HL-60 (cell line): ENCODE measurements around the gene STON2.

Experiments
- CTCF ChIP-seq: IDR thresholded peaks from one replicate; pipeline ENCODE4 v1.5.1; 2011; ENCODE audit warnings: low read length, control low read depth, inconsistent platforms; ENCODE audit not compliant: insufficient read depth
- POLR2AphosphoS5 ChIP-seq: IDR thresholded peaks from 2 replicates; pipeline ENCODE4 v1.6.1; 2012; ENCODE audit warnings: low read depth
- SPI1 ChIP-seq: IDR thresholded peaks from 2 replicates; pipeline ENCODE4 v1.6.1; 2012; ENCODE audit warnings: low read depth, mild to moderate bottlenecking, borderline replicate concordance

- TF ChIP-seq CTCF (no peak), POLR2AphosphoS5 (no peak), SPI1 (no peak)
Measured at GRCh38 chr14:81427348-81428058, 27.4 kb upstream of the STON2 start.
